ENCODE results near the gene C2orf92. TPM values are rescaled to one million over a fixed set of nuclear protein-coding genes. Genes with fewer than 3 reads are reported as not detected.

C2orf92 gene
- total RNA-seq, 4 donors from 2014 or later = 8.6 to 23.7 (median 12.2) TPM

DNA sequence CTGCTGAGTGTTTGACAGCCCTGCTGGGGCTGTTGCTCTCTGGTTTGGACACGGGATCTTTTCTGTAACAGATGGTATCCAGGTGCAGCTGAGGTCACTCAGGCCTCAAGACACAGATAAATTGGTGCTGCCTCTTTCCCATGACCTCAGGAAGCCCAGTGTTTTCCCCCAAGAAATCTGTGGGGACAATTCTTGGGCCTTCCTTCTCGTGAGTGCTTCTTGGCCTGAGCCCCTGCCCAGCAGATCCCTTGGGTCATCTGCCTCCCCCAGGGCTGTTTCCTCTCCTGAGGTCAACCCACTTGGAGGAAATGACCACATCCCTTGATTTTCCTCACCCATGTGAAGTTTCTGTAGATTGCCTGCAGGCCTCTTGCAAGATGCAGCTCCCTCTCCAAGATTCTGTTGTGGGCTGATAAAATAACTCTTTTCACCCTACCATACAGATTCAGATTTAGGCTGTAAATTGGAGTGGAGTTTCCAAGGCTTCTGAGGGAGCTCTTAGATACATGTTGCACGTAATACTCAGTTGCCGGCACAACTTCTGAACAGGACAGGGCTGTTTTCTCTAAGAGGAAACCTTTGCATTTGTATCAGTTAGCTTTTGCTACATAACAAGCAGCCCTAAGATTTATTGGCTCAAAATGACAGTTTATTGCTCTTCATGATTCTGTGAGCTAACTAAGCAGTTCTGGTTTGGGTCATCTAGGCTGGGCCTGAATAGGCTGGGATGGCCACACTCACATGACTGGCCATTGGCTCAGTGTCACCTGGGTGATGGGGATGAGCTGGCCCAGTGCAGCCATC, 57.0 kb downstream of the C2orf92 start:
- TF ChIP-seq, protein P1, sequence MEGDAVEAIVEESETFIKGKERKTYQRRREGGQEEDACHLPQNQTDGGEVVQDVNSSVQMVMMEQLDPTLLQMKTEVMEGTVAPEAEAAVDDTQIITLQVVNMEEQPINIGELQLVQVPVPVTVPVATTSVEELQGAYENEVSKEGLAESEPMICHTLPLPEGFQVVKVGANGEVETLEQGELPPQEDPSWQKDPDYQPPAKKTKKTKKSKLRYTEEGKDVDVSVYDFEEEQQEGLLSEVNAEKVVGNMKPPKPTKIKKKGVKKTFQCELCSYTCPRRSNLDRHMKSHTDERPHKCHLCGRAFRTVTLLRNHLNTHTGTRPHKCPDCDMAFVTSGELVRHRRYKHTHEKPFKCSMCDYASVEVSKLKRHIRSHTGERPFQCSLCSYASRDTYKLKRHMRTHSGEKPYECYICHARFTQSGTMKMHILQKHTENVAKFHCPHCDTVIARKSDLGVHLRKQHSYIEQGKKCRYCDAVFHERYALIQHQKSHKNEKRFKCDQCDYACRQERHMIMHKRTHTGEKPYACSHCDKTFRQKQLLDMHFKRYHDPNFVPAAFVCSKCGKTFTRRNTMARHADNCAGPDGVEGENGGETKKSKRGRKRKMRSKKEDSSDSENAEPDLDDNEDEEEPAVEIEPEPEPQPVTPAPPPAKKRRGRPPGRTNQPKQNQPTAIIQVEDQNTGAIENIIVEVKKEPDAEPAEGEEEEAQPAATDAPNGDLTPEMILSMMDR (IDR thresholded peaks at IDR 0.05; ENCODE audit: low read depth) = no peak

DNA sequence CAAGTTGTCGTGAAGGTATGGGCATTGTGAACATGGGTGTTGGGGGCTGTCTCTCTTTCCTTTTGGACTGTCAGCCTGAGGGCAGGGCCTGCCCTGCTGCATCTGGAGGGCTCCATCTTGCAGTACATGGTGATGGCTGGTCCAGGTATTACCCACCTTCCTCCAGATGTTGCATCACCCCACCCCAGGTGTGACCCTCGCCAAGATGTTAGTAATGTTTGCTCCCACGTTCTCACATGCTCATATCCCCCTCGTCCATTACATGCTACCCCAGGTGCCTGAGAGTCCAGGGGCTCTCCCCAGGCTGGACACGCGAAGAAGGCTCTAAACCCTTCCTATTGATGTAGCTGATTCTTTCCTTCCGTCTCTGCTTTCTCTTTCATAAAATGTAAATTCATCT, 57.8 kb downstream of the C2orf92 start:
- TF ChIP-seq, protein P1 (IDR thresholded peaks at IDR 0.05; ENCODE audit: low read depth) = no peak

DNA sequence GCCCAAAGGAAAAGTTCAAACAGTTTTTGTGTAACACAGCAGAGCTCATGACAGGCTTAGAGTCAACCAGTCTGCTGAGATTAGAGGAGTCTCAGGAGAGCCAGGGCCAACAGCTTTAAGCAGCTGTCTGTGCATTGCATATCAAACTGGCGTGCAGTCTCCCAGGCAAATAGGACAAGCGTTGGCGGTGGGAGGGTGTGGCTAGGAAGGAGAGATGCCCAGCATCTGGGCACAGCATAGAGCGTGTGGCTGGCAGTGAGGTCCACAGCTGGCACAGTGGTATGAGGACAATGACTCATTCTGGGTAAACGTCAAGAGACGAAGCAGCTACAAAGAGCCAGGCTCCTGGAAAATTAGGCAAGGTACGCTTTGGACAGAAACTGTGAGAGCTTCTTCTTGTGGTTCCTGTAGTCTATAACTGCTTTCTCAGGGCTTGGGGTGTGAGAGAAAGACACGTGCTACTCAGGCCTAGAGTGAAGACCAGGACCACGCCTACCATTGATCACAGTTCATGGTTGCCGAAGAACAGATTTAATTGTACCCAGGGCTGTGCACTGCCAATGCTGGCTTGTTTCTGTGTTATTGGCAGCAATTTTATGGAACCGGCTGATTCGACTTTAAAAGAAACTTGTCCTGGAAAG, 58.7 kb downstream of the C2orf92 start:
- TF ChIP-seq, protein P1 (IDR thresholded peaks at IDR 0.05; ENCODE audit: low read depth) = no peak

DNA sequence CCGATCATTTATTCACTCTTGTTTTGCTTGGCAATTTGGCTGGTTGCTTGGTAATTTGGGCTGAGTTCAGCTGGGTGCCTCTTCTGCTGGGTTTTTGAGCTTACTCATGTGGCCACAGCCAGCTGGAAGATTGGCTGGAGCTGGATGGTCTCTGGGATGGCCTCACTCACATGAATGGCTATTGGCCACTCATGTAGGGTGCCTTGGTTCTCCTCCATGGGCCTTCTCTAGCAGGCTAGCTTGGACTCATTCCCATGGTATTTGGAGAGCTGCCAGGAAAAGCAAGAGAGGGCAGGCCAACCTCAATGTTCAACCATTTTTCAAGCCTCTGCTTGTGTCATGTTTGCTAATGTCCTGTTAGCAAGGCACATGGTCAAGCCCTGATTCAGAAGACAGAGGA, 60.7 kb downstream of the C2orf92 start:
- TF ChIP-seq, protein P1 (IDR thresholded peaks at IDR 0.05; ENCODE audit: low read depth) = no peak

DNA sequence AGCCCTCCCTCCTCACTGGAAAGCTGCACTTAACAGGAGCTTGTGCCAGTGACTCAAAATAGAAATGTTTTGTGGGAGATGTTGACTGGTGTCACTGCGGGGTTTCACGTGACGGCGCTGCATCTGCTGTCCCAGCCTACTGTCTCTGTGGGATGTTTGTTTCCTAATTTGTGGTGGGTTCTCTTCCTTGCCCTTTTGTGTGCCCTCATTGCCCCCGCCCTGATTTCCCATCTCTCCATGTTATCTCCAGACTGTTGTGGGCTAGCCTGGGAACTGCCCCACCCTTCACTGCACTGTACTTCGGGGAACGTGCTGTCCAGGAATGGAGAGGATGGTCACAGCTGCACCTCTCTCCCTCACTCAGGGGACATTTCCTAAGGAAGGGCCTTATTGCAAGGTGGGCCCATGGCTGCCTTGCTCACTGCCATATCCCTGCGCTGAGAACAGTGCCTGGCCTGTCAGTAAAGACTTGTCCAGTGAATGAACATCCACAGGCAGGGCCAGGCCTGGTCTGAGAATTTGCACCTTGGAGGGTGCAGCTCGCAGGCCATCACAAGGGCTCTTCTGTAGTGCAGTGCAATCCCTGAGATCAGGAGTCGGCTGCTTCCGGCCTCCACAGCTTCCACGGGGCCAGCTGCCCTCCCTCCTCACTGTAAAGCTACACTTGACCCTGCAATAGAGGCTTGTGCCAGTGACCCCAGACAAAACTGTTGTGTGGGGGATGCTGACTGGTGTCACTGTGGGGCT, 61.9 kb downstream of the C2orf92 start:
- TF ChIP-seq, protein P1 (IDR thresholded peaks at IDR 0.05; ENCODE audit: low read depth) = no peak

DNA sequence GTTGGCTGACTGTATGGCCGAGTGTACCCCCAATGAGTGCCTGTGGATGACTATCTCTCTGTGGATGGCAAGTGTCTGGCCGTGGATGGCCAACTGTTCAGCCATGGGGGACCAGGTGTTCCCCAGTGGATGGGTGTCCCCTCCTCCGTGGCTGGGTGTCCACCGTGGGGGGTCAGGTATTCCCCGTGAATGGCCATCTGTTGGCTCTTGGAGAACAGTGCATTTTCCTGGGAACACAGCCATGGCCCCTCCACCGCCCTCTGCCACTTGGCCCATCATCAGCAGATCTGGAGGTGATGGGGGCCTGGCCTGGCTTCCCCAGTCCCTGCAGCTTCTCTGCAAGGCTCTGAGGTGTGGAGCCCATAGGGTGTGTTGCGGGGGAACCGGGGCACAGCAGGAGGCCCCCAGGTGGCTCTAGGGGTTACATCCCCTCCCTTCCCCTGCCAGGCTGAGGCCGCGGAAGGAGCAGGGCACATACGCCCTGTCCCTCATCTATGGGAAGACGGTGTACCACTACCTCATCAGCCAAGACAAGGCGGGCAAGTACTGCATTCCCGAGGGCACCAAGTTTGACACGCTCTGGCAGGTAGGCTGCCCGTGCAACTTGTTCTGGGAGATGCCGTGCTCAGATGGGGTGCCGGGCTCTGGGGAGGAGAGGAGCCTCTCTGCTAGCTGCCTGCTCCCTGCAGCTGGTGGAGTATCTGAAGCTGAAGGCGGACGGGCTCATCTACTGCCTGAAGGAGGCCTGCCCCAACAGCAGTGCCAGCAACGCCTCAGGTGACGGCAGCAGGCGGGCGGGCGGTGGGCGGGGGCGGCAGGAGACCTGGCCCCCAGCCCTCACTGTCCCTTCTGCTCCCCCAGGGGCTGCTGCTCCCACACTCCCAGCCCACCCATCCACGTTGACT, 63.2 kb downstream of the C2orf92 start:
- TF ChIP-seq, protein P1 (IDR thresholded peaks at IDR 0.05; ENCODE audit: low read depth) = no peak

All from subcutaneous adipose tissue (tissue), 4 donors.